ENCODE measurements around the gene USB1.

USB1 gene

GRCh38 chr16:58022601-58023371 lies 21.6 kb downstream of the USB1 start:
- H3K27ac ChIP-seq = peak overlapping the region; percentile 84
- TF ChIP-seq CTCF (conservative IDR thresholded peaks at IDR 0.05) = no peak

GRCh38 chr16:58024486-58025350 lies 23.5 kb downstream of the USB1 start:
- TF ChIP-seq CTCF (conservative IDR thresholded peaks at IDR 0.05) = no peak
- peak overlapping the region; percentile 84 for H3K27ac ChIP-seq

- TF ChIP-seq CTCF (conservative IDR thresholded peaks at IDR 0.05) = no peak
- H3K27ac ChIP-seq = peak within 1 kb of the TSS; percentile 84
Measured at GRCh38 chr16:58025351-58026138, 24.3 kb downstream of the USB1 start, which contains the start of gene MMP15. Gene MMP15, plus strand, starts transcription at chr16:58025754. Its CDS starts 597 bp downstream, at chr16:58026351.

- H3K27ac ChIP-seq = peak overlapping the region; percentile 84
- TF ChIP-seq CTCF (conservative IDR thresholded peaks at IDR 0.05) = no peak
Measured at GRCh38 chr16:58026139-58026704, 25.0 kb downstream of the USB1 start.

- peak overlapping the region; percentile 84 for H3K27ac ChIP-seq
- TF ChIP-seq CTCF (conservative IDR thresholded peaks at IDR 0.05) = 0 out of 2 replicates have a peak, but pooled peaks have one; percentile 25
Measured at GRCh38 chr16:58026705-58027160, 25.5 kb downstream of the USB1 start.

GRCh38 chr16:58027161-58027915 lies 26.1 kb downstream of the USB1 start:
- peak overlapping the region; percentile 84 for H3K27ac ChIP-seq

More at GRCh38 chr16:58027161-58027915, 26.1 kb downstream of the USB1 start:
- no peak for TF ChIP-seq CTCF (conservative IDR thresholded peaks at IDR 0.05)
